Measurements from ENCODE around the gene STK4.

Gene STK4

GRCh38 chr20:45111799-45112471 lies 145.6 kb downstream of the STK4 start:
- no peak for DNase-seq (ENCODE audit: low spot score)
- H4K91ac ChIP-seq (ENCODE audit: low read depth, low read length, poor library complexity), result no peak overlapping the region
- H3K27ac ChIP-seq (replicated peaks; ENCODE audit: low read length), result no peak overlapping the region
- no peak overlapping the region for H3K4me2 ChIP-seq (ENCODE audit: insufficient read depth, low read length, poor library complexity, severe bottlenecking)
- no peaks in the 10 kb centered on the region for H3K79me1 ChIP-seq (ENCODE audit: low read depth, low read length)
- H4K8ac ChIP-seq (ENCODE audit: low read depth, low read length), result peak overlapping the region; percentile 87
- peak overlapping the region; percentile 33 for H3K18ac ChIP-seq (ENCODE audit: low read length)
- no CpG with 5 or more reads among the region's 17 CpGs for WGBS, 2 donors (ENCODE audit: extremely low coverage in 2 of 2, insufficient read length in 2 of 2, insufficient replicate concordance in 1 of 2)
- peak overlapping the region; percentile 85 for H3K4ac ChIP-seq (ENCODE audit: low read length)
- no peak overlapping the region for H2BK120ac ChIP-seq (ENCODE audit: low read depth, low read length)
- no peak overlapping the region for H2AFZ ChIP-seq (ENCODE audit: low read length)
- H2BK12ac ChIP-seq (ENCODE audit: low read length), result no peak overlapping the region
- H3K9ac ChIP-seq (ENCODE audit: low read depth, low read length, poor library complexity), result no peak overlapping the region
- peaks cover 0 to 1% of the 10 kb centered on the region in 2 donors for H3K4me1 ChIP-seq (ENCODE audit: control insufficient read depth in 2 of 2, insufficient read depth in 1 of 2, low read depth in 1 of 2, low read length in 2 of 2)
- H3K9me3 ChIP-seq (replicated peaks in 1 of 2; ENCODE audit: control insufficient read depth in 2 of 2, insufficient read depth in 1 of 2, low read depth in 1 of 2, low read length in 2 of 2), result no peaks in the 10 kb centered on the region
- no peak overlapping the region for H3K23ac ChIP-seq (ENCODE audit: low read depth, low read length, poor library complexity)
- no peak overlapping the region for H2BK15ac ChIP-seq (ENCODE audit: low read length)
- no peak overlapping the region for H2BK5ac ChIP-seq (ENCODE audit: low read length)
- H3K36me3 ChIP-seq (replicated peaks in 1 of 2; ENCODE audit: control insufficient read depth in 2 of 2, insufficient read depth in 2 of 2, low read length in 2 of 2), result no peaks in the 10 kb centered on the region
- H2AK5ac ChIP-seq (ENCODE audit: low read depth, low read length), result peak overlapping the region; percentile 40
- peaks cover 0 to 27% (median 0%) of the 10 kb centered on the region in 3 experiments for H3K27me3 ChIP-seq (ENCODE audit: control insufficient read depth in 3 of 3, insufficient read depth in 3 of 3, low read depth in 1 of 3, low read length in 3 of 3)
- no peak overlapping the region for H3K4me3 ChIP-seq (ENCODE audit: low read length in 2 of 2)
- H3K14ac ChIP-seq (ENCODE audit: low read length), result no peak overlapping the region

GRCh38 chr20:45112754-45113153 lies 146.4 kb downstream of the STK4 start:
- no peak overlapping the region for H2AK5ac ChIP-seq (ENCODE audit: low read depth, low read length)

GRCh38 chr20:45113865-45114264 lies 147.6 kb downstream of the STK4 start:
- H3K4me1 ChIP-seq (ENCODE audit: control insufficient read depth in 2 of 2, insufficient read depth in 1 of 2, low read depth in 1 of 2, low read length in 2 of 2), result peaks cover 0 to 1% of the 10 kb centered on the region in 2 donors
- H3K23ac ChIP-seq (ENCODE audit: low read depth, low read length, poor library complexity), result no peak overlapping the region
- no peak overlapping the region for H2BK12ac ChIP-seq (ENCODE audit: low read length)
- no peak overlapping the region for H4K91ac ChIP-seq (ENCODE audit: low read depth, low read length, poor library complexity)
- H3K27ac ChIP-seq (replicated peaks; ENCODE audit: low read length), result no peak overlapping the region
- no peak overlapping the region for H2BK5ac ChIP-seq (ENCODE audit: low read length)
- H2BK120ac ChIP-seq (ENCODE audit: low read depth, low read length), result no peak overlapping the region
- no peak overlapping the region for H2AFZ ChIP-seq (ENCODE audit: low read length)
- H3K4me2 ChIP-seq (ENCODE audit: insufficient read depth, low read length, poor library complexity, severe bottlenecking), result no peak overlapping the region
- H3K4me3 ChIP-seq (ENCODE audit: low read length in 2 of 2), result peak overlapping the region in 1 of 2 donors; percentile 3
- no peak overlapping the region for H3K9ac ChIP-seq (ENCODE audit: low read depth, low read length, poor library complexity)
- DNase-seq (ENCODE audit: low spot score), result no peak
- H3K18ac ChIP-seq (ENCODE audit: low read length), result no peak overlapping the region
- H3K79me1 ChIP-seq (ENCODE audit: low read depth, low read length), result no peaks in the 10 kb centered on the region
- no peak overlapping the region for H2AK5ac ChIP-seq (ENCODE audit: low read depth, low read length)
- no peak overlapping the region for H3K14ac ChIP-seq (ENCODE audit: low read length)
- H3K36me3 ChIP-seq (replicated peaks in 1 of 2; ENCODE audit: control insufficient read depth in 2 of 2, insufficient read depth in 2 of 2, low read length in 2 of 2), result no peaks in the 10 kb centered on the region
- no peak overlapping the region for H3K4ac ChIP-seq (ENCODE audit: low read length)
- WGBS, 2 donors (ENCODE audit: extremely low coverage in 2 of 2, insufficient read length in 2 of 2, insufficient replicate concordance in 1 of 2), result no CpG with 5 or more reads among the region's 3 CpGs
- H2BK15ac ChIP-seq (ENCODE audit: low read length), result no peak overlapping the region
- no peaks in the 10 kb centered on the region for H3K9me3 ChIP-seq (replicated peaks in 1 of 2; ENCODE audit: control insufficient read depth in 2 of 2, insufficient read depth in 1 of 2, low read depth in 1 of 2, low read length in 2 of 2)
- H4K8ac ChIP-seq (ENCODE audit: low read depth, low read length), result no peak overlapping the region
- H3K27me3 ChIP-seq (ENCODE audit: control insufficient read depth in 3 of 3, insufficient read depth in 3 of 3, low read depth in 1 of 3, low read length in 3 of 3), result peaks cover 0 to 32% (median 0%) of the 10 kb centered on the region in 3 experiments

More at GRCh38 chr20:45112754-45113153, 146.4 kb downstream of the STK4 start:
- Histone ChIP-seq H2BK15ac (ENCODE audit: low read length) (no peak overlapping the region), H3K27ac (replicated peaks; ENCODE audit: low read length) (no peak overlapping the region), H2AFZ (ENCODE audit: low read length) (no peak overlapping the region), H4K91ac (ENCODE audit: low read depth, low read length, poor library complexity) (no peak overlapping the region), H3K4ac (ENCODE audit: low read length) (no peak overlapping the region), H3K79me1 (ENCODE audit: low read depth, low read length) (no peaks in the 10 kb centered on the region), H3K9ac (ENCODE audit: low read depth, low read length, poor library complexity) (no peak overlapping the region), H3K4me3 (ENCODE audit: low read length in 2 of 2) (no peak overlapping the region), H3K4me2 (ENCODE audit: insufficient read depth, low read length, poor library complexity, severe bottlenecking) (no peak overlapping the region), H3K18ac (ENCODE audit: low read length) (no peak overlapping the region), H3K36me3 (replicated peaks in 1 of 2; ENCODE audit: control insufficient read depth in 2 of 2, insufficient read depth in 2 of 2, low read length in 2 of 2) (no peaks in the 10 kb centered on the region), H4K8ac (ENCODE audit: low read depth, low read length) (no peak overlapping the region), H3K27me3 (ENCODE audit: control insufficient read depth in 3 of 3, insufficient read depth in 3 of 3, low read depth in 1 of 3, low read length in 3 of 3) (peaks cover 0 to 28% (median 0%) of the 10 kb centered on the region in 3 experiments), H2BK12ac (ENCODE audit: low read length) (no peak overlapping the region), H3K9me3 (replicated peaks in 1 of 2; ENCODE audit: control insufficient read depth in 2 of 2, insufficient read depth in 1 of 2, low read depth in 1 of 2, low read length in 2 of 2) (no peaks in the 10 kb centered on the region), H3K4me1 (ENCODE audit: control insufficient read depth in 2 of 2, insufficient read depth in 1 of 2, low read depth in 1 of 2, low read length in 2 of 2) (peaks cover 0 to 1% of the 10 kb centered on the region in 2 donors), H2BK120ac (ENCODE audit: low read depth, low read length) (no peak overlapping the region), H2BK5ac (ENCODE audit: low read length) (no peak overlapping the region), H3K14ac (ENCODE audit: low read length) (no peak overlapping the region), H3K23ac (ENCODE audit: low read depth, low read length, poor library complexity) (no peak overlapping the region)
- DNase-seq (ENCODE audit: low spot score), result no peak

GRCh38 chr20:45114465-45115385 lies 148.4 kb downstream of the STK4 start, which contains the start of gene WFDC5:
Gene WFDC5, minus strand, starts transcription at chr20:45115174. Its CDS starts 91 bp downstream, at chr20:45115083.
- H3K4me2 ChIP-seq (ENCODE audit: insufficient read depth, low read length, poor library complexity, severe bottlenecking), result no peak within 1 kb of the TSS
- no peak within 1 kb of the TSS for H2AK5ac ChIP-seq (ENCODE audit: low read depth, low read length)
- no peak for DNase-seq (ENCODE audit: low spot score)
- H4K91ac ChIP-seq (ENCODE audit: low read depth, low read length, poor library complexity), result no peak within 1 kb of the TSS
- H3K27ac ChIP-seq (replicated peaks; ENCODE audit: low read length), result no peak within 1 kb of the TSS
- no peak within 1 kb of the TSS for H3K23ac ChIP-seq (ENCODE audit: low read depth, low read length, poor library complexity)
- peak within 1 kb of the TSS; percentile 9 for H3K9ac ChIP-seq (ENCODE audit: low read depth, low read length, poor library complexity)
- peak within 1 kb of the TSS; percentile 17 for H3K18ac ChIP-seq (ENCODE audit: low read length)
- H2AFZ ChIP-seq (ENCODE audit: low read length), result peak within 1 kb of the TSS; percentile 36
- H3K4ac ChIP-seq (ENCODE audit: low read length), result no peak within 1 kb of the TSS
- peak within 1 kb of the TSS; percentile 67 for H4K8ac ChIP-seq (ENCODE audit: low read depth, low read length)
- H3K4me1 ChIP-seq (ENCODE audit: control insufficient read depth in 2 of 2, insufficient read depth in 1 of 2, low read depth in 1 of 2, low read length in 2 of 2), result peaks cover 0 to 1% of the 10 kb centered on the region in 2 donors
- H3K9me3 ChIP-seq (replicated peaks in 1 of 2; ENCODE audit: control insufficient read depth in 2 of 2, insufficient read depth in 1 of 2, low read depth in 1 of 2, low read length in 2 of 2), result no peaks in the 10 kb centered on the region
- H3K79me1 ChIP-seq (ENCODE audit: low read depth, low read length), result no peaks in the 10 kb centered on the region
- H3K27me3 ChIP-seq (ENCODE audit: control insufficient read depth in 3 of 3, insufficient read depth in 3 of 3, low read depth in 1 of 3, low read length in 3 of 3), result peaks cover 0 to 32% (median 0%) of the 10 kb centered on the region in 3 experiments
- H2BK120ac ChIP-seq (ENCODE audit: low read depth, low read length), result no peak within 1 kb of the TSS
- H2BK5ac ChIP-seq (ENCODE audit: low read length), result no peak within 1 kb of the TSS
- no peak within 1 kb of the TSS for H2BK12ac ChIP-seq (ENCODE audit: low read length)
- H3K14ac ChIP-seq (ENCODE audit: low read length), result no peak within 1 kb of the TSS
- no peak within 1 kb of the TSS for H2BK15ac ChIP-seq (ENCODE audit: low read length)
- H3K4me3 ChIP-seq (ENCODE audit: low read length in 2 of 2), result peak within 1 kb of the TSS in 1 of 2 donors; percentile 3
- H3K36me3 ChIP-seq (replicated peaks in 1 of 2; ENCODE audit: control insufficient read depth in 2 of 2, insufficient read depth in 2 of 2, low read length in 2 of 2), result no peaks in the 10 kb centered on the region
- no CpG with 5 or more reads among the region's 16 CpGs for WGBS, 2 donors (ENCODE audit: extremely low coverage in 2 of 2, insufficient read length in 2 of 2, insufficient replicate concordance in 1 of 2)

All from neuronal stem cell (in vitro differentiated cells).